Trophoblast cell (in vitro differentiated cells and primary cell): ENCODE data around the gene HOXA9.

Experiments used
- DNase-seq, 2 donors: peaks; one replicate each; pipeline ENCODE4 v3.0.0-alpha.2; 2016
- H2AFZ ChIP-seq: 2 replicates; pipeline ENCODE4 v1.6.1; 2013; ENCODE audit warnings: low read length, moderate library complexity, mild to moderate bottlenecking; ENCODE audit not compliant: insufficient read depth, poor library complexity
- H2AK5ac ChIP-seq: 2 replicates; pipeline ENCODE4 v1.6.1; 2013; ENCODE audit warnings: mild to moderate bottlenecking, low read length
- H2BK120ac ChIP-seq: 2 replicates; pipeline ENCODE4 v1.6.1; 2013; ENCODE audit warnings: low read length, mild to moderate bottlenecking, moderate library complexity; ENCODE audit not compliant: insufficient read depth, poor library complexity
- H2BK12ac ChIP-seq: 2 replicates; pipeline ENCODE4 v1.6.1; 2013; ENCODE audit warnings: mild to moderate bottlenecking, low read length, moderate library complexity
- H2BK5ac ChIP-seq: 2 replicates; pipeline ENCODE4 v1.6.1; 2013; ENCODE audit warnings: low read length, low read depth, moderate library complexity, mild to moderate bottlenecking; ENCODE audit not compliant: poor library complexity
- H3K14ac ChIP-seq: 2 replicates; pipeline ENCODE4 v1.6.1; 2013; ENCODE audit warnings: mild to moderate bottlenecking, low read length
- H3K18ac ChIP-seq: 2 replicates; pipeline ENCODE4 v1.6.1; 2013; ENCODE audit warnings: mild to moderate bottlenecking, low read length
- H3K23ac ChIP-seq: 2 replicates; pipeline ENCODE4 v1.6.1; 2013; ENCODE audit warnings: low read length
- H3K27ac ChIP-seq: 2 replicates; pipeline ENCODE4 v1.5.1; 2013; ENCODE audit warnings: low read depth, mild to moderate bottlenecking, inconsistent platforms, low read length, moderate library complexity
- H3K27me3 ChIP-seq: 2 replicates; pipeline ENCODE4 v1.6.1; 2013; ENCODE audit warnings: inconsistent platforms, mild to moderate bottlenecking, low read length, moderate library complexity; ENCODE audit not compliant: insufficient read depth
- H3K36me3 ChIP-seq, 2 experiments: 1 replicate in 1 of 2; 2 replicates in 1 of 2; pipeline ENCODE4 v1.6.1; 2013; ENCODE audit warnings: low read length in 2 of 2, mild to moderate bottlenecking in 2 of 2, moderate library complexity in 1 of 2; ENCODE audit not compliant: insufficient read depth in 2 of 2, control insufficient read depth in 1 of 2
- H3K4ac ChIP-seq: 2 replicates; pipeline ENCODE4 v1.6.1; 2013; ENCODE audit warnings: low read depth, mild to moderate bottlenecking, low read length, moderate library complexity
- H3K4me1 ChIP-seq, 2 experiments: 1 replicate in 1 of 2; 2 replicates in 1 of 2; pipeline ENCODE4 v1.6.1; 2013; ENCODE audit warnings: low read length in 2 of 2, mild to moderate bottlenecking in 2 of 2, moderate library complexity in 1 of 2; ENCODE audit not compliant: insufficient read depth in 2 of 2, control insufficient read depth in 1 of 2
- H3K4me2 ChIP-seq: 2 replicates; pipeline ENCODE4 v1.6.1; 2013; ENCODE audit warnings: inconsistent platforms, mild to moderate bottlenecking, low read length, moderate library complexity
- H3K4me3 ChIP-seq: 2 replicates; pipeline ENCODE4 v1.5.1; 2013; ENCODE audit warnings: mild to moderate bottlenecking, low read depth, low read length, inconsistent platforms
- H3K79me1 ChIP-seq: one replicate; pipeline ENCODE4 v1.6.1; 2013; ENCODE audit warnings: low read length
- H3K79me2 ChIP-seq: 2 replicates; pipeline ENCODE4 v1.6.1; 2013; ENCODE audit warnings: low read length, mild to moderate bottlenecking; ENCODE audit not compliant: control insufficient read depth, insufficient read depth, poor library complexity
- H3K9ac ChIP-seq: 2 replicates; pipeline ENCODE4 v1.6.1; 2013; ENCODE audit warnings: mild to moderate bottlenecking, low read length
- H3K9me3 ChIP-seq: 2 replicates; pipeline ENCODE4 v1.6.1; 2013; ENCODE audit warnings: low read depth, mild to moderate bottlenecking, control low read depth, inconsistent platforms, low read length; ENCODE audit not compliant: insufficient read depth
- H4K12ac ChIP-seq: 2 replicates; pipeline ENCODE4 v1.6.1; 2013; ENCODE audit warnings: low read depth, mild to moderate bottlenecking, low read length, moderate library complexity
- H4K8ac ChIP-seq: 2 replicates; pipeline ENCODE4 v1.6.1; 2013; ENCODE audit warnings: low read depth, mild to moderate bottlenecking, low read length, moderate library complexity
- H4K91ac ChIP-seq: one replicate; pipeline ENCODE4 v1.6.1; 2013; ENCODE audit warnings: low read depth, mild to moderate bottlenecking, low read length, moderate library complexity
- WGBS: extraction: QIAGEN DNeasy Blood & Tissue Kit; methylation state at CpG from one replicate; pipeline ENCODE4 v1.1.7; 2013; ENCODE audit warnings: missing lambda C conversion rate; ENCODE audit not compliant: insufficient read length, insufficient coverage; ENCODE audit errors: extremely low coverage; 5-methylcytosine and 5-hydroxymethylcytosine counted together

The HOXA9 gene

DNA sequence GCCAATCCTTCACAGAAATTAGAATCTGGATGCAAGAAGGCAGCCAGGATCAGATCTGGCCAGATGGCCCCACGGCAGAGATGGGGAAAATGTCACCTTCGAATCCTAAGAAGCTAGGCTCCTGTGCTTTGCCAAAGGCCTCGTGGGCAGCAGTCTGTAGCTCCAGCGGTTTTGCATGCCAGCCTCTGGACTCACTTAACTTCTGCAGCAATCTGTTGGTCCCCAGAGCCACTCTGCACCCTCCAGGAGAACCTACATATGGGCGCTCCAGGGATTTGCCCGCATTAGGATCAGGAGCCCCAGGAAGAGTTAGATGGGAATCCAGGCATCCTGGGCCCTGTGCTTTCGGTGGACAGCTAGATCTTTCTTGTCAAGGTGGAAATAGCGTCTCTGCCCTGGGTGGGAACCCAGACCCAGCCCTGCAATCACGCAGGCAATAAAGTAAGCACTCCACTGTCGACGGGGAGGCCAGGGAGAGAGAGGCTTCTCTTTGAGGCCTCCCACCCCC lies 44.6 kb upstream of the HOXA9 start:
- Histone ChIP-seq H2BK12ac (no peak overlapping the region), H3K27me3 (peaks cover 76% of the 10 kb centered on the region), H4K8ac (no peak overlapping the region), H3K23ac (no peak overlapping the region), H3K4me2 (no peak overlapping the region), H4K12ac (no peak overlapping the region), H3K4ac (no peak overlapping the region), H2AK5ac (no peak overlapping the region), H3K4me3 (no peak overlapping the region), H3K14ac (no peak overlapping the region), H3K27ac (no peak overlapping the region), H3K9me3 (peaks cover 8% of the 10 kb centered on the region), H3K18ac (no peak overlapping the region), H3K79me1 (no peaks in the 10 kb centered on the region), H3K9ac (no peak overlapping the region), H4K91ac (no peak overlapping the region), H2BK120ac (no peak overlapping the region), H2AFZ (no peak overlapping the region), H2BK5ac (no peak overlapping the region), H3K79me2 (no peaks in the 10 kb centered on the region), H3K36me3 (no peaks in the 10 kb centered on the region), H3K4me1 (peaks cover 1 to 13% of the 10 kb centered on the region in 2 experiments)
- WGBS: no CpG with 5 or more reads among the region's 11 CpGs
- DNase-seq: peak in 1 of 2 donors; percentile 39

- Histone ChIP-seq H3K4ac (no peak overlapping the region), H2AK5ac (no peak overlapping the region), H2BK12ac (no peak overlapping the region), H3K9me3 (peaks cover 8% of the 10 kb centered on the region), H2BK5ac (no peak overlapping the region), H3K18ac (no peak overlapping the region), H3K4me3 (no peak overlapping the region), H3K14ac (no peak overlapping the region), H4K12ac (no peak overlapping the region), H4K91ac (no peak overlapping the region), H3K4me1 (peaks cover 4 to 16% of the 10 kb centered on the region in 2 experiments), H2AFZ (no peak overlapping the region), H3K27ac (no peak overlapping the region), H3K36me3 (no peaks in the 10 kb centered on the region), H2BK120ac (no peak overlapping the region), H3K4me2 (no peak overlapping the region), H3K79me1 (no peaks in the 10 kb centered on the region), H4K8ac (no peak overlapping the region), H3K27me3 (peaks cover 77% of the 10 kb centered on the region), H3K79me2 (no peaks in the 10 kb centered on the region), H3K9ac (no peak overlapping the region), H3K23ac (no peak overlapping the region)
- no peak for DNase-seq
- WGBS: no CpG with 5 or more reads among the region's 4 CpGs
Measured at GRCh38 chr7:27208998-27209397, 43.7 kb upstream of the HOXA9 start.

- Histone ChIP-seq H4K8ac (no peak overlapping the region), H3K79me2 (no peaks in the 10 kb centered on the region), H3K36me3 (no peaks in the 10 kb centered on the region), H2BK5ac (no peak overlapping the region), H2BK12ac (no peak overlapping the region), H3K4me2 (no peak overlapping the region), H2AK5ac (no peak overlapping the region), H3K18ac (no peak overlapping the region), H3K27me3 (peaks cover 72% of the 10 kb centered on the region), H3K4me1 (peaks cover 4 to 11% of the 10 kb centered on the region in 2 experiments), H4K12ac (no peak overlapping the region), H3K79me1 (no peaks in the 10 kb centered on the region), H3K9me3 (peaks cover 3% of the 10 kb centered on the region), H3K14ac (no peak overlapping the region), H3K27ac (no peak overlapping the region), H2AFZ (no peak overlapping the region), H2BK120ac (no peak overlapping the region), H3K4me3 (no peak overlapping the region), H3K4ac (no peak overlapping the region), H3K23ac (no peak overlapping the region), H3K9ac (no peak overlapping the region), H4K91ac (no peak overlapping the region)
- WGBS: no CpG with 5 or more reads among the region's 7 CpGs
- no peak for DNase-seq
Measured at GRCh38 chr7:27207348-27207985, 42.1 kb upstream of the HOXA9 start.

DNA sequence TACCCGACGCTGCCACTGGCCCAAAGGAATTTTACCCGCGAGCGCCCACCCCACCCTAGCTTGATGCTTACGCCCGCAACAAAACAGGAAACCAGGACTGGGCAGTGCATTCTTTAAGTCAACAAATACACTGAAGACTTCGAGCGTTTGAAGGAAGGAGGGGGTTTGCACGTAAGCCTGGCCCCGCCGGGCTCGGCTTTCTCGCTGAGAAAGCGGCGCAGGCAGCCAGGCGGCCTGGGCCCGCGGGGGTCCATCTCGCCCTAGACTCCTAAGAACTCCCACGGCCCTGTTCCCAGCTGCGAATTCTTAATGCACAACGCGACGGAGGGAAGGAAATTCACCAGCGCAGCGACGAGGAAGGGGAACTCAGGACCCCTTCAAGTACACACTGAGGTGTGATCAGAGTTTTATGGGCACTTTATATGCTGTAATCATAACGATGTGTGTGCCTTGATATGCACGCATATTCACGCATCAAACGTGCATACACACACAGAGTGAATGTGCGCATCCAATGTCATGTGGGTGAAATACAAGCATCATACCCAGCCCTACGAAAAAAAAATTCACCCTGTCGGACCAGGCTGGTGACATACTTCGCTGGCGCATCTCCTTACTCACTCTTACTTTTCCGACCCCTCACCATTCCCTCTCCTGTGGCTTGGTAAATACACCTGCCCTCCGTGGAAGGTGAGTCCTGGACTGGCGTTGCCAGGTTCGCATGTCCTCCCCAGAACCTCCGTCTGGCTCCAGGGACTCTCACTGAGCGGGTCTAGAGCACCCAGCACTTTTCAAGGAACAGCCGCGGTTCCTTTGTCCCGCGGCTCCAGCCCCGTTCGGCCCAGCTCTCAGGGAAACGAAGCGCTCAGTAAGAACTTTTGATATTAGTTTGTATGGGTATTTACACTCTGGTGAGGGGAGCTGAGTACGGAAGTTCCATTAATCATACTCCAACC lies 40.3 kb upstream of the HOXA9 start:
- Histone ChIP-seq H2AFZ (no peak overlapping the region), H3K4ac (no peak overlapping the region), H2AK5ac (no peak overlapping the region), H3K27me3 (peaks cover 75% of the 10 kb centered on the region), H3K4me1 (peaks cover 6 to 12% of the 10 kb centered on the region in 2 experiments), H3K79me2 (no peaks in the 10 kb centered on the region), H3K79me1 (no peaks in the 10 kb centered on the region), H3K4me3 (no peak overlapping the region), H3K9me3 (peaks cover 8% of the 10 kb centered on the region), H3K4me2 (peak overlapping the region; percentile 44), H3K18ac (no peak overlapping the region), H2BK120ac (no peak overlapping the region), H4K8ac (no peak overlapping the region), H3K9ac (no peak overlapping the region), H4K91ac (no peak overlapping the region), H2BK5ac (no peak overlapping the region), H3K23ac (no peak overlapping the region), H3K14ac (no peak overlapping the region), H3K36me3 (no peaks in the 10 kb centered on the region), H3K27ac (no peak overlapping the region), H4K12ac (no peak overlapping the region), H2BK12ac (no peak overlapping the region)
- peak in 1 of 2 donors; percentile 42 for DNase-seq
- no CpG with 5 or more reads among the region's 52 CpGs for WGBS
